T-helper 1 cell (primary cell): ENCODE data around the gene SDS.
"Not testable (repeated sequence)": the region's sequence is repeated elsewhere in the genome, so short reads cannot be mapped to it uniquely, and the experiment has no call there.

Source experiments
- DNase-seq, 5 donors: peaks; one replicate each; pipeline ENCODE4 v3.0.0-alpha.2; 2012 to 2020

The SDS gene

DNA sequence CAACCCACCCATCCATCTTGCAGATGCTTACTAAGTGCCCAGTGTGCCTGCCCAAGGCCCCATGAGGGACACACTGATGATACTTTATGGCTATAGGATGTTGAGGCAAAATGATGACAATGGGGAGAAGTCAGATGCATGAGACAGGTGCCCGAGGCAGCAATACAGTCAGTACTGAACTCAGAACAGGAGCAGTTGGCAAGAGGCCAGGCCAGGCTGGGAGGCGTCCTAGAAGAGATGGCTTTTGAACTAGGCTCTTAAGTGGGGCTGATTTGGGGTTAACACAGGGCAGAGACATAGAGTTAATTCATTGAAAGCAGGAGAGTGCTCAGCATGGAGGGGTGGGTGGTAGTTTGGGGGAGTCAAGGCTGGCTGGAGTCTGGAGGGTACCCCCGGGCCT, 29.7 kb downstream of the SDS start:
- no peak for DNase-seq

DNA sequence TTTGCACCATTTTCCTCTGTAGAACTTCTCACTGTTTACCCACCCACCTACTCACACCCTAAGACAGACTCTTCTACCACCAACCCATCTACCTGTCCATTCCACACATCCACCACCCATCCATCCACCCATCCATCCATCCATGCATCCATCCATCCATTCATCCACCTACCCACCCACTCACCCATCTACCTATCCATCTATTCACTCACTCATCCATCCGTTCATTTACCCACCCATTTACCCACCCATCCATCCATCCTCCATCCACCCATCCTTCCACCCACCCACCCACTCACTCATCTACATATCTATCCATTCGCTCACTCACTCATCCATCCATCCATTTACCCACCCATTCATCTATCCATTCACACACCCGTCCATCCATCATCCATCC, 30.2 kb downstream of the SDS start:
- no peak for DNase-seq

DNA sequence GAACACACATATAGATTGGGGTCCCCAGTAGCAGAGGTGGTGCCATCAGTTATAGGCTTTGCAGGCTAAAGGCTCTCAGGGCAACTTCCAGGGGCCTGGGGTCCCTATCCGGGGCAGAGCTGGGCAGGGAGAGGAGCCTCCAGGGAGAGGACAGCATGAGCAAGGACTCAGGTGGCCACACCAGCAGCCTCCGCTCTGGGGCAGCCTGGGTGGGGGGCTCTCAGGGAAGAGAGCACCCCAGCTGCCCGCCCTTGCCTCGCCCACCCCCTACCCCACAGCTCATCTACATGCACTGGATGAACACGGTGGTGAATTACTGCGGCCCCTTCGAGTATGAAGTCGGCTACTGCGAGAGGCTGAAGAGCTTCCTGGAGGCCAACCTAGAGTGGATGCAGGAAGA, 31.3 kb downstream of the SDS start:
- no peak for DNase-seq

DNA sequence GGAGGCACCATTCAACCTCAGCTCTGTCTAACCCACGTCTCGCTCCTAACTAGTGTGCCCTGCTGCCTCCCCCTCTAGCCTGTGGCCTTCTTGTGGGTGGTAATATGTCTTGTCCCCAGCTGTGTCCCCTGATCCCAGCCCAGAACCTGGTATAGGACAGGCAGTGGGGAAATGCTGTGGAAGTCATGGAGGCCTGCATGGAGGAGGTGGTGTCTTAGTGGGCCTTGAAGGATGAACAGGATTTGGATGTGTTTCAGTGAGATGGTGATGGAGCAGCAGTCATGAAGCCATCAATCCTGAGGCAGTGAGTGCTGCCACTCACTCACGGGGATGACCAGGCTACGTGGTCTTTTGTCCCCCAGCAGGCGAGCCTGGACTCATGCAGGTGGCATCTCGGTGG, 31.9 kb downstream of the SDS start:
- DNase-seq, result no peak

DNA sequence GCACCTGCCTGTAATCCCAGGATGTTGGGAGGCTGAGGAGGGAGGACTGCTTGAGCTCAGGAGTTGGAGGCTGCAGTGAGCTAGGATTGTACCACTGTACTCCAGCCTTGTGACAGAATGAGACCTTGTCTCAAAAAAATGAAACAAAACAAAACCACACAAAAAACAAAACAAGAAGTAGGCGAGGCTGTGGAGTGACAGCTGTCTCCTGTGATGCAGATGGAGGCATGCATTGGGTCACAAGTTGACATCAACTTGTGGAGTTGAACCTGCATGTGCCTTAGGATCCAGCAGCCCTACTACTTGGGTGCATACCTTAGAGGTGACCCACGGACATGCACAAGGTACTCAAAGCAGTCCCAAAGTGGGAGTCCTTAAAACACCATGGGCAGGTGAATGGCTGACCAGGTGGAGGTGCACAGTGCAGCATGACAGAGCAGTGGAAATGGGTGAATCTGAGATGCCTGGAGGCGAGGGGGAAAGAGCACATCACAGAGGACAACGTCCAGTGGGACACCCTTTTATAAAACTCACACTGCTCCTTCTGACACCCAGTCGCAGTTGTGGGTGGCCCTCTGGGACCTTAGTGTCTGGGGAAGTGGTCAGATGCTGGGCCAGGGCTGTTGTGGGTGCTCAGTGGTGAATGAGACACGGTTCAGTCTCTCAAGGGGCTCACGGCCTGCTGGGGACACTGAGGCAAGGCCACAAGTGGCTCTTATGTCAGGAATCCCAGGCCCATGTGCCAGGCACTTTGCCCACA, 32.6 kb downstream of the SDS start:
- no peak for DNase-seq

DNA sequence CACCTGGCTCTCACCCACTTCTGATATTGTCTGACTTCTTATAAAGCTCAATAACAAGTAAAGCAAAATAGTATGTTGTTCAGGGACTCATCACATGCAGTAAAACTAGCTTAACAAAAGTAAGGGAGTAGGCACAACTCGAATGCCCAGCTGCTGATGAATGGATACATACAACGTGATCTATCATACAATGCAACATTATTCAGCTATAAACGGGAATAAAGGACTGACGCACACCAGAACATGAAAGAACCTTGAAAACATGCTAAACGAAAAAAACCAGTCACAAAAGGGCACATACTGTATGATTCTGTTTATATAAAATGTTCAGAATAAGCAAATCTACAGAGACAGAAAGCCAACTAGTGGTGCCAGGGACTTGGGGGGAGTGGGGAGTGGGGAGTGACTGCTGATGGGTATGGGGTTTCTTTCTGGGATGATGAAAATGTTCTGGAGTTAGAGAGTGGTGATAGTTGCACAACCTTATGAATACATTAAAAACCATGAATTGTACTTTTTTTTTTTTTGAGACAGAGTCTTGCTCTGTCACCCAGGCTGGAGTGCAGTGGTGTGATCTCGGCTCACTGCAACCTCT, 34.2 kb downstream of the SDS start:
- DNase-seq, result no peak

DNA sequence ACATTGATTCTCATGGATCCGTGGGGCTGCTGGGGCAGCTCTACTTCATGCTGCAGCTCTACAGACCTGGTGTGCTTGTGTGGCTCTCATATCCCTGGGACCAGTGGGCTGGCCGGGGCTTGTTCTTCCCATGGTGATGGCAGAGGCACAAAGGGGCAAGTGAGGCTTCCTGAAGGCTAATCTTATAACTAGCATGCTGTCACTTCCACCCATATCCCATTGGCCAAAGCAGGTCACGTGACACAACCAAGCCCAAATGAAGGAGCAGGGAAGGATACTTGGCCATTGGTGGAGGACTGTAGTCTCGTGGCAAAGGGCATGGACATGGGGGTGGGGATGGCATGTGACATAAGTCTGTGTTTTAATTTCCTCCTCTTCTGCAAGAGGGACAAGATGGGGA, 35.4 kb downstream of the SDS start:
- no peak for DNase-seq

DNA sequence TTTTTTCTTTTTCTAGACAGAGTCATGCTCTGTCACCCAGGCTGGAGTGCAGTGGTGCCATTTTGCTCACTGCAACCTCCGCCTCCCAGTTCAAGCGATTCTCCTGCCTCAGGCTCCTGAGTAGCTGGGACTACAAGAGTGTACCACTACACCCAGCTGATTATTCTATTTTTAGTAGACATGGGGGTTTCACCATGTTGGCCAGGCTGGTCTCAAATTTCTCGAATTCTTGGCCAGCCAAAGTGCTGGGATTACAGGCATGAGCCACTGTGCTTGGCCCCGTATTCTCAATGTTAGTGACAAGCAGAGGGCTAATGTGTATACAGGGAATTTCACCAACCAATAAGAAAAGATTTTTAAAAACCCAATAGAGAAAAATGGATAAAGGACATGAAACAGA, 36.9 kb downstream of the SDS start:
- no peak for DNase-seq

DNA sequence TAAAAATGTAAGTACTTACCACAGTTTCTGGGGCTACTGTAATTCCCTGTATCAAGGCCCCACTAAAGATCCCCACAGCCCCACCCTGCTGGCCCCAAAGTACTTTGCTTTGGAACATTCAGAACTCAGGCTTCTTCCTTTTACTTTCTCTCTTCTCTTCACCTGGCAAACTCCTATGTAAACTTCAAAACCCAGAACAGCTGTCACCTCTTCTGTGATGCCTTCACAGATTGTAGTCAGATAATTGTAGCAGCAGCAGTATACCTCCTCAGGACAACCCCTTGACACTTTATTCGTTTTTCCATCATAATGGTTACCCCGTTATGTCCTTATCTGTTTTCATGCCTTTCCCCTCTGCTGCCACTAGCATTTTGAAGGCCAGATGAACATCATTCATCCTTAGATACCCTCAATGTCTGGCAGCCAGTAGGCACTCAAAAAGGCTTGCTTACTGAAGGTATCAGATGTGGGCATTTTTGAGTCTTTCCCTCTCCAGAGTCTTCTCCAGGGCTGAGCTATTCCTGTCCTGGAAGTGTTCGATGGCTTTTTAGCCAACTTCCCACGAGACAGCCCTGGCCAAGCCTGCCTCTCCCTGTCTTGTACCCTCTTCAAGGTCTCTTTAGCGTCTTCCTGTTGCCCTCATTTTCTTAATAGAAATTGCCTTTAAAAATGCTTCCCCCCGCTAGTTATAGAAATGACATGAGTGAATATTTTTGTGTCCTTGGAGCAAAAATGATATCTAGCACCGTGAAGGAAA, 37.9 kb downstream of the SDS start:
- no peak for DNase-seq

DNA sequence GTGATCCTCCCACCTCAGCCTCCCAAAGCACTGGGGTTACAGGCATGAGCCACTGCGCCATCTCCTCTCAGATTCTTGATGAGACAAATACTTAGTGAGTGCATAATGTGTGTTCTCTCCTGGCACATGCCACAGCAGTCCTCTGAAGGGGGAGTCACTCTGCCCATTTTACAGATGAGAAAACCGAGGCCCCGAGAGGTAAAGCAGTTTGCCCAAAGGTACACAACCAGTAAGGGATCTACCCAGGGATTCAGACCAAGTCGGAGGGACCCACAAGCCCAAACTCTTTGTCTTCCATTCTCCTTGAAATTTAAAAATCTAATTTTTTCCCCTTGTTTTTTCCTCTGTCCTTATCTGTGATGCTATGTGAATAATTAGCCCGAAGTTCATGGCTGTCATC, 39.0 kb downstream of the SDS start:
- no peak for DNase-seq

DNA sequence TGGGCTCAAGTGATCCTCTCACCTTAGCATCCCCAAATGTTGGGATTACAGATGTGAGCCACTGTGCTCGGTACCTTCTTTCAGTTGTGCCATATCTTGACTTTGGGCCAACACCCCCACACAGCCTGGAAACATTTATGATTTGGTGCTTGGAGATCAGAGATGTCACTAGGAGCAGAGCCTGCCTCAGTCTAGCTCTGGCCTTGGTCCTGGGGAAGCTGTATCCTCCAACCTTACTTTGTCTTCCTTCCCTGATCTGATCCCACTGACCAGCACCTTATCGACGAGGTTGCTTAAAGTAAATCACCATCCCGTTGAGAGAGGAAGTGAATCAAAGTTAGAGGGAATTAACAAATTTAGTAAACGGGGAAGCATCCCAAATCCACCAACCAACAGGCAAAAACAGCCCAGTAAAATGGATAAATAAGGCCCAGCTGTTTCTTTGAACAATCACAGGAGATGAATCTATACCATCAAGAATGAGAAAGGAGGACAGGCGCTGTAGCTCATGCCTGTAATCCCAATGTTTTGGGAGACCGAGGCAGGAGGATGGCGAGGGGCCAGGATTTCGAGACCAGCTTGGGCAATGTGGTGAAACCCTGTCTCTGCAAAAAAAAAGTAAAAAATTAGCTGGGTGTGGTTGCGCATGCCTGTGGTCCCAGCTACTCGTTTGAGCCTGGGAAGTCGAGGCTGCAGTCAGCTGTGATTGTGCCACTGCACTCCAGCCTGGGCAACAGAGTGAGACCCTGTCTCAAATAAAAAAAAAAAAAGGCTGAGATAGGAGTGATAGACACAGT, 41.9 kb downstream of the SDS start:
- no peak for DNase-seq

DNA sequence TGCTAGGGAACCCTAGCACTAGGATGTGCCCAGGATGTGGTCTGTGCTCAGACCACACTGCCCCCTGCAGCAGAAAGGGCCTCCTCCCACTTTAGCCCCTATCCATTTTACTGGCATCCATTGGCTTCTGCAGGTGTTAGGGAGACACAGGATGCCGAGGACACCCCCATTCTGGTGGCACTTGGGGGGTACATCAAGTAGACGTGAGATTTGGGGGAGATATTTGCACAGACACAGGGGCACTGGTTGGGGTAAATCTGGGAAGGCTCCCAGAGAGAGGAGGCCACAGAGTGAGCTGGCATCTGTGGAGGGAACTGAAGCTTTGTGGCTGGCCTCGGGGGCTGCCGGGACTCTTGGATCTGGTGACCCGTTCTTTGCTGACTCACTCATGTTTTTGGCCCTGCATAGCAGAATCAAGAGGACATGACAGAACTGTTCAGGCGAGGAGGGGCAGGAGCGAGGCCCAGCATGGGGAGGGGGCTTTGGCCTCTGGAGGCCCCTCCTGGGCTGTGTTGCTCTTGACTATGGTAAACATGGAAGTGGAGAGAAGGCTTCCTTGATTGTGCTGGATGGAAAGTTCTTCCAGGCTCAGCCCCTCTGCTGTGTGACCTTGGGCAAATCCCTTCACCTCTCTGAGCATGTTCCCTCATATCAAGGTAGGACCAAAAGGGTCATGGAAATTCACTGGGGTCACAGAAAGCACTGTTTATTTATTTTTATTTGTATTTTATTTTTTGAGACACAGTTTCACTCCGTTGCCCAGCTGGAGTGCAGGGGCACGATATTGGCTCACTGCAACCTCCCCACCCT, 43.5 kb downstream of the SDS start:
- DNase-seq, result no peak

DNA sequence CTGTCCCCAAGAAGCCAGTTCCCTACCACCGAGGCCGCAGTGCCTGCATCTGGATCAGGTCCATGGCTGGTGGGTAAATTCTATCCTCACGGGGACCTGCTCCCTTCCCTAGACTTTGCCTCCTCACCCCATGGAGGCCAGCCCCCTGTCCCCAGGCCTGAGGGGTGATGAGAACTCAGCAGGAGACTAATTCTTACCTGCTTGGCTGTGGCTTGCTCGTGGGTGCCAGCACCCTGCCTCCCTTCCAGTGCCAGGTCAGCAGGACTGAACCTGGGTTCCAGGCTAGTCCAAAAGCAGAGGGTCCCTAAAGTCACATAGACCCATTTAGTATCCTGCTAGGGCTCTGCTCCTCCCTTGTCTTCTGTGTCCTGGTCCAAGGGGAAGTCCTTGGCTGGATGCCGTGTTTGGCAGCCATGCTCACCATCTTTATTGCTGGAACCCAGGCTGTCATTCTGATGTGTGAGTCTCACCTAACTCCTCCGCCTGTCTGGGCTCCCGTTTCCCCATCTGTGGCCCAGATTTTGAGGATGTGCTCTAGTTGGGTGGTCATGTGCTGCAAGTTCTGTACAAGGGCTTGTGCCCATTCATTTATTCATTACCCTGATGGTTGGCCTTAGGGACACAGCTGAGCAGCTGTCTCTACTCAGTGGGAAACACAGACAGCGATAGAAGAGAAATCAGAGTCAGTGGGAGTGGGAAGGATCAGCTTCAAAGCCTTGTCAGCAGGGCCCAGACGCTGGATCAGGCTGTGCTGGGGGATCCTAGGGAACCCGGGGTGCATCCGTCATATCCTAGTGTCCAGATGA, 44.4 kb downstream of the SDS start:
- DNase-seq, result no peak

DNA sequence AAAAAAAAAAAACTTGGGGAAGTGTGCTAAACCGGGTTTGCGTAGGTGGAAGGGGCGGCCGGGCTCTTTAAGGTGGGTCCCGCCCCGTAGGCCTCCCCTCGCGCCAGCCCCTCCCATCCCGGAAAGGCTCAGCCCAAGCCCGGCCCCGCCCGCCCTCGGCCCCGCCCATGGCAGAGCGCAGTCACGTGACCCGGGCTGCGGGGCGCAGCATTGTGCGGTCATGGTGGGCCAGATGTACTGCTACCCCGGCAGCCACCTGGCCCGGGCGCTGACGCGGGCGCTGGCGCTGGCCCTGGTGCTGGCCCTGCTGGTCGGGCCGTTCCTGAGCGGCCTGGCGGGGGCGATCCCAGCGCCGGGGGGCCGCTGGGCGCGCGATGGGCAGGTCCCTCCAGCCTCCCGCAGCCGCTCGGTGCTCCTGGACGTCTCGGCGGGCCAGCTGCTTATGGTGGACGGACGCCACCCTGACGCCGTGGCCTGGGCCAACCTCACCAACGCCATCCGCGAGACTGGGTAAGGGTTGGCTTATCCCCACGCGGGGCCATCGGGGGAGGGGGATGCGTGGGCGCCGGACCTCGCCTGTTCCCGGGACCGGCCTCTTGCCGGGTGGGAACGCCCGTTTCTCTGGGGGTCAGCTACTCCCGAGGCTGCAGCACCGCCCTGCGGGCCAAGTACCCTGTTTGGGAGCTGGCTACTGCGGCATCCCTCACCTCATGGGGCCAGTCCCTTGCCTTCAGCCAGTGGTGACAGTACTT, 45.1 kb downstream of the SDS start, which contains the start of gene PLBD2:
PLBD2 (plus strand) TSS at position 207 of the 752 bp plus-strand sequence; CDS start at position 221, 14 bp downstream.
- peak; percentile 93 to 97 (median 95) for DNase-seq

DNA sequence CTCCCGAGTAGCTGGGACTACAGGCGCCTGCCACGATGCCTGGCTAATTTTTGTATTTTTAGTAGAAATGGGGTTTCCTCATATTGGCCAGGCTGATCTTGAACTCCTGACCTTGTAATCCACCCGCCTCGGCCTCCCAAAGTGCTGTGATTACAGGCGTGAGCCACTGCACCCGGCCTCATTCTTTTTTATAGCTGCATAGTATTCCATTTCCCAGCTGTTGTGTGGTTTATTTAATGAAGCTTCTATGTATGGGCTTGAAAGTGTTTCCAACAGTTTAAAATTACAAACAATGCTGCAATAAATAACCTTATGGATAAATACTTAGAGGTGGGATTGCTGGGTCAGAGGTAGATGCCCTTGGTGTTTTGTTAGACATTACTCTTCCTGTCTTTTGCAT, 49.5 kb downstream of the SDS start:
- DNase-seq, result not testable (repeated sequence)

DNA sequence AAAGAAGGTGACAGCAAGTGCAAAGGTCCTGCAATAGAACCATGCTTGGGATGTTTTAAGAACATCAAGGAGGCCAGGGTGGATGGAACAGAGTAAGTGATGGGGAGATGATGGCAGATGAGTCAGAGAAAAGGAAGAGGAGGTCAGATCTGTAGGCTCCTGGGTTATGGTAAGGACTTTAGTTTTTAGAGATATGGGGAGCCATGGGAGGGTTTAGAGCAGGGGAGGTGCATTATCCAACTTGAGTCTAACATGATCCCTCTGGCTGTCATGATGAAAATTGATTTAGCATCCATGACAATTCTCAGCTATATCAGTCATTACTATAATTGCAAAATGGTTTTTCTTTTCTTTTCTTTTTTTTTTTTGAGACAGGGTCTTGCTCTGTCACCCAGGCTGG, 52.6 kb downstream of the SDS start:
- DNase-seq, result no peak

DNA sequence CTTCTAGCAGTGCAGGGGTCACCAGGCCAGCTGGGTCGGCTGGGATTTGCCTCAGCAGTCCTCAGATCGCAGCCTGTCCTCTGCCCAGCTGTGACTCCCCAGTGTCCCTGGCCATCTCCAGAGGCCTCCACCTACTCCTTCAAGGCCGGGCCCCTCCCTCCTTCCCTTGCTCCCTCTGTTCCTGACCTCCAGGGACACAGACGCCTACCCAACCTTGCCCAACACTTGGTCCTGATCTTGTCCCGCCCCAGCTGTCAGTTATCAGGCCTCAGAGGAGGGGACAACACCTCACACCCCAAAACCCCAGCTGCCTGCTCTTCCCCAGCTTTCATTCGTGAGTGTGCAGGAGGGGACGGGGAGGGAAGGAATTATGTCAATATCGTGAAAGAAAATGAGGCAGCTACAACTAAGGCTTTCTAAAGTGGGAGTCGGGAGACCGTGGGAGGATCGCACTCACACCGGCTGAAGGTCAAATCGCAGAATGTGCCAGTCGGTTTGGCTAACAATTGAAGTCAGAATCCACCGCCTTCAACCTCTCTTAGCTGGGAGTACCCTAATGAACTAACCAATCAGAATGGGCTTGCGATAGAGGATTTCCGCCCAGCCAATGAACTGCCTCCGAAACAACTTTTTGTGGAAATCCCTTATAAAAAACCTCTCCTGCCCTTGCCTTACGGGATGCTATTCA, 54.7 kb downstream of the SDS start:
- DNase-seq, result no peak

DNA sequence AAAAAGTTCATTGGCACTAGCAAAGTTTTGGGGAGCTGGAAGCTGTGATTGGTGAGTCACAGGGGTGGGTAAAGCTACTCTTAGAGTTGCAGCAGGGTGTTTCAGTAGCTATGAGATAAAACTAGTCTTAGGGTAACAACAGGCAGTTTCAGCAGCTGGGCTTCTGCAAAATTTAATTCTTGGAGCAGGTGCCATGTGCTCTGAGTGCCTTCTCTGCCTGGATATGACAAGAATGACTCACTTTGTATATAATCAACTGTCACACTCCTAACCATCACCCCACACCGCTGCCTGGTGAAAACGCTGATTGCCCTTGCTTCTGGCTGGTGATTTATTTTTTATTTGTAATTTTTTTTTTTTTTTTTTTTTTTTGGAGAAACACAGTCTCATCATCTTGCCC, 55.8 kb downstream of the SDS start:
- no peak for DNase-seq

DNA sequence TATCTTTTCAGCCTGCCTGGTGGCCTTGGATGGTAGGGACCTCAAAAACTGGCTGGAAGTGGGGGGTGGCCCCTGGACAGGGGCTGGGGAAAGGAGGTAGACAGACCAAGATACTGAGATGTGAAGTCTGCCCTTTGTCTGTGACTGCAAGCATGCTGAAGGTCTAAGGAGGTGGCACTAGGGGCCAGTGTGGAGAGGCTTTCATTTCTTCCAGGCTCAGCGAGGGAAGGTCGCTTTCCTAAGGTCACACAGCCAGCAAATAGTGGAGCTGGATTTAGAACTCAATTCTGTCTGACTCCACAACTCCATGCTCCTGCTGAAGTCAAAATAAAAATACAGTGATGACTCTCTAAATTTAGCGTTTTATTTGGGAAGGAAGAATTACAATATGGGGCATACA, 56.6 kb downstream of the SDS start:
- no peak for DNase-seq

DNA sequence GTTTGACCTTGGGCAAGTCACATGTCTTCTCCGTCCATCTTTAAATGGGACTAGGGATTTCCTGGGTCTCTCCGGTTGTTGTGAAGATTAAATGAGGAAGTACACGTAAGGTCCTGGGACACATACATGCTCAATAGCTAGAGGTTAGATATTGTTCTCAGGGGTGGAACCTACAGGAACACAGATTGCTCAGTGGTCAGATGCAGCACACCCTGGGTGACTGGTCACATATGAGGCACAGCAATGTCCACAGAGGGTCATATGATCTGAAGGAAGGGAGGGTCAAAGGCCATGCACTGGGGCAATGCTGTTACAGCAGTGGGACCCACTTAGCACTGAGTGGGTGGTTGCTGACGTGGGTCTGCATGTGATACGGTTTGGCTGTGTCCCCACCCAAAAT, 57.3 kb downstream of the SDS start:
- DNase-seq, result no peak
